Esophagus squamous epithelium (tissue), 5 donors: ENCODE measurements around the gene CCND1. TPM values are rescaled to one million over a fixed set of nuclear protein-coding genes. Genes with fewer than 3 reads are reported as not detected.

Experiments
- DNase-seq: peaks from one replicate; lab custom pipeline; 2025; lab: John Stamatoyannopoulos, UW
- H3K27ac ChIP-seq, 4 donors: fragments of 200-600 bp; sonication (generic); one replicate each; pipeline ENCODE4 v1.5.1; 2016 to 2019; ENCODE audit warnings: mild to moderate bottlenecking in 1 of 4
- H3K27me3 ChIP-seq, 4 donors: fragments of 200-600 bp; sonication (generic); 1 replicate in 3 of 4; 2 replicates in 1 of 4; pipeline versions ENCODE4 v1.5.1 to v1.6.0; 2017 to 2021; ENCODE audit warnings: antibody characterized with exemption in 1 of 4
- H3K36me3 ChIP-seq, 3 donors: fragments of 200-600 bp; sonication (generic); one replicate each; pipeline ENCODE4 v1.5.1; 2016 to 2019
- H3K4me1 ChIP-seq, 3 donors: fragments of 200-600 bp; sonication (generic); one replicate each; pipeline ENCODE4 v1.5.1; 2017 to 2019
- H3K4me3 ChIP-seq, 4 donors: fragments of 200-600 bp; sonication (generic); 1 replicate in 3 of 4; 2 replicates in 1 of 4; pipeline ENCODE4 v1.5.1; 2016 to 2019; ENCODE audit warnings: mild to moderate bottlenecking in 2 of 4, moderate library complexity in 1 of 4
- H3K9me3 ChIP-seq, 3 donors: fragments of 200-600 bp; sonication (generic); one replicate each; pipeline ENCODE4 v1.5.1; 2016 to 2019
- CTCF ChIP-seq, 6 experiments: fragments of 450-650 bp in 4 of 6; fragments of 200-600 bp in 2 of 6; sonication (generic) in 2 of 6; IDR thresholded peaks; one replicate each; pipeline ENCODE4 v1.5.1; 2016 to 2019; ENCODE audit warnings: antibody characterized with exemption in 6 of 6, mild to moderate bottlenecking in 4 of 6, moderate library complexity in 4 of 6
- POLR2A ChIP-seq, 4 donors: fragments of 450-650 bp; IDR thresholded peaks; one replicate each; pipeline ENCODE4 v1.6.1; 2017; ENCODE audit warnings: antibody characterized with exemption in 4 of 4, mild to moderate bottlenecking in 4 of 4, moderate library complexity in 3 of 4
- WGBS, 2 donors: methylation state at CpG; one replicate each; pipeline ENCODE4 v1.1.5; 2018; 5-methylcytosine and 5-hydroxymethylcytosine counted together
- intact Hi-C: fragments of 100-400 bp; cut with DNase I; formaldehyde crosslinking; loops from one replicate; pipeline ENCODE4 v1.15.0; 2022
- total RNA-seq, 4 donors: library from RNA; depleted of rRNA; stranded (reverse); fragments of >200 nt; gene quantifications; one replicate each; pipeline ENCODE4 v1.1.0, GENCODE V29; 2016
- donor health status: DM: yes; HTN: yes; CAD: no.

Gene CCND1
- total RNA-seq, 4 donors from 2014 or later: 64.1 to 216 (median 145) TPM

GRCh38 chr11:69595805-69596665 is 44.9 kb upstream of the CCND1 start:
- H3K27me3 ChIP-seq: no peaks in the 10 kb centered on the region
- no peak overlapping the region for H3K27ac ChIP-seq
- no peak overlapping the region for H3K4me3 ChIP-seq
- no peak for TF ChIP-seq POLR2A (IDR thresholded peaks at IDR 0.05)
- TF ChIP-seq CTCF (IDR thresholded peaks at IDR 0.05): no peak
- no peaks in the 10 kb centered on the region for H3K4me1 ChIP-seq
- intact Hi-C loops: no loop called here
- no peak for DNase-seq
- WGBS, 2 donors: 73 to 79% methylated on average over 14 to 18 of the region's 18 CpGs
- no peaks in the 10 kb centered on the region for H3K9me3 ChIP-seq
- H3K36me3 ChIP-seq: no peaks in the 10 kb centered on the region

- DNase-seq: no peak
- Histone ChIP-seq H3K4me3 (no peak overlapping the region), H3K4me1 (no peaks in the 10 kb centered on the region), H3K27me3 (peaks cover 0 to 19% (median 0%) of the 10 kb centered on the region in 4 donors), H3K27ac (no peak overlapping the region), H3K9me3 (no peaks in the 10 kb centered on the region), H3K36me3 (no peaks in the 10 kb centered on the region)
- intact Hi-C loops: no loop called here
- TF ChIP-seq CTCF (IDR thresholded peaks at IDR 0.05): no peak
- no peak for TF ChIP-seq POLR2A (IDR thresholded peaks at IDR 0.05)
- 63 to 65% methylated on average over 5 of the region's 5 CpGs for WGBS, 2 donors
Observed at GRCh38 chr11:69598147-69598546, 42.8 kb upstream of the CCND1 start.

GRCh38 chr11:69599502-69599901 is 41.5 kb upstream of the CCND1 start:
- intact Hi-C loops: no loop called here
- no peak for TF ChIP-seq CTCF (IDR thresholded peaks at IDR 0.05)
- TF ChIP-seq POLR2A (IDR thresholded peaks at IDR 0.05): no peak
- WGBS, 2 donors: 64 to 74% methylated on average over 10 to 11 of the region's 11 CpGs
- no peaks in the 10 kb centered on the region for H3K4me1 ChIP-seq
- H3K4me3 ChIP-seq: no peak overlapping the region
- H3K27ac ChIP-seq: no peak overlapping the region
- no peak for DNase-seq
- no peaks in the 10 kb centered on the region for H3K9me3 ChIP-seq
- H3K36me3 ChIP-seq: no peaks in the 10 kb centered on the region
- H3K27me3 ChIP-seq: peaks cover 0 to 32% (median 0%) of the 10 kb centered on the region in 4 donors

GRCh38 chr11:69600001-69600400 is 41.0 kb upstream of the CCND1 start:
- 87 to 88% methylated on average over 6 of the region's 6 CpGs for WGBS, 2 donors
- Histone ChIP-seq H3K9me3 (no peaks in the 10 kb centered on the region), H3K4me3 (no peak overlapping the region), H3K4me1 (no peaks in the 10 kb centered on the region), H3K27ac (no peak overlapping the region), H3K27me3 (peaks cover 0 to 37% (median 0%) of the 10 kb centered on the region in 4 donors), H3K36me3 (no peaks in the 10 kb centered on the region)
- no peak for DNase-seq
- no peak for TF ChIP-seq POLR2A (IDR thresholded peaks at IDR 0.05)
- TF ChIP-seq CTCF (IDR thresholded peaks at IDR 0.05): no peak
- intact Hi-C loops: no loop called here
